A673 (cell line): Measurements from ENCODE around the gene TNFRSF9. TPM values are rescaled to one million over a fixed set of nuclear protein-coding genes. Genes with fewer than 3 reads are reported as not detected.

Source experiments
- BruUV-seq: library from RNA; stranded (reverse); fragments of 400-500 nt; replicated peaks from 2 replicates; lab custom pipeline; 2021; lab: Mats Ljungman, UMichigan
- CTCF ChIA-PET: fragments of 300-600 bp; sonication (Branson Sonifier 250); formaldehyde crosslinking; loops from one replicate; lab custom pipeline; 2022; ENCODE audit warnings: antibody characterized with exemption; lab: Charles Lee
- POLR2A ChIA-PET: fragments of 300-600 bp; sonication (Branson Sonifier 250); formaldehyde crosslinking; loops from one replicate; lab custom pipeline; 2022; ENCODE audit warnings: antibody characterized with exemption; ENCODE audit not compliant: low non-redundant PET; lab: Charles Lee
- DNase-seq: peaks from one replicate; pipeline ENCODE4 v3.0.0-alpha.2; 2015; ENCODE audit warnings: low spot score
- H3K27ac ChIP-seq: fragments of 200-600 bp; sonication (generic); 2 replicates; pipeline ENCODE4 v1.5.1; 2016; ENCODE audit warnings: mixed run types, low read depth, mild to moderate bottlenecking, mixed read lengths, antibody characterized with exemption, low read length; ENCODE audit not compliant: poor library complexity, severe bottlenecking
- H3K27me3 ChIP-seq: fragments of 200-600 bp; sonication (generic); replicated peaks from 2 replicates; pipeline ENCODE4 v1.6.1; 2017; ENCODE audit warnings: mixed run types, low read depth, mild to moderate bottlenecking, mixed read lengths, antibody characterized with exemption, low read length; ENCODE audit not compliant: insufficient read depth, poor library complexity
- H3K36me3 ChIP-seq: fragments of 200-600 bp; sonication (generic); 2 replicates; pipeline ENCODE4 v1.6.1; 2016; ENCODE audit warnings: mixed run types, mild to moderate bottlenecking, mixed read lengths, antibody characterized with exemption, low read length; ENCODE audit not compliant: insufficient read depth, poor library complexity, severe bottlenecking
- H3K4me1 ChIP-seq: fragments of 200-600 bp; sonication (generic); 2 replicates; pipeline ENCODE4 v1.6.1; 2017; ENCODE audit warnings: mixed run types, mild to moderate bottlenecking, mixed read lengths, antibody characterized with exemption, low read length; ENCODE audit not compliant: insufficient read depth, poor library complexity, severe bottlenecking
- H3K4me3 ChIP-seq: fragments of 200-600 bp; sonication (generic); 2 replicates; pipeline ENCODE4 v1.5.1; 2016; ENCODE audit warnings: low read depth, mixed run types, mild to moderate bottlenecking, mixed read lengths, low read length; ENCODE audit not compliant: poor library complexity, severe bottlenecking
- H3K9me3 ChIP-seq: fragments of 200-600 bp; sonication (generic); 2 replicates; pipeline ENCODE4 v1.6.1; 2016; ENCODE audit warnings: mixed run types, low read depth, mild to moderate bottlenecking, mixed read lengths, antibody characterized with exemption, low read length; ENCODE audit not compliant: poor library complexity, severe bottlenecking
- EZH2 ChIP-seq: fragments of 200-600 bp; sonication (generic); IDR thresholded peaks from 2 replicates; pipeline ENCODE4 v1.6.1; 2017; ENCODE audit warnings: borderline replicate concordance, low read depth, mild to moderate bottlenecking, mixed read lengths, antibody characterized with exemption, low read length; ENCODE audit not compliant: poor library complexity, severe bottlenecking
- intact Hi-C: fragments of 100-400 bp; cut with micrococcal nuclease; formaldehyde crosslinking; loops from one replicate; pipeline ENCODE4 v1.10.0; 2022; ENCODE audit not compliant: unreplicated experiment
- total RNA-seq: library from RNA; stranded (reverse); gene quantifications from 2 replicates; pipeline ENCODE4 v1.2.3, GENCODE V29; 2021
- TF ChIP-seq, protein P1 (sequence below): fragments of 300-800, 200-600 bp; sonication (generic); conservative IDR thresholded peaks from 2 replicates; pipeline ENCODE4 v1.5.1; 2017; ENCODE audit warnings: low read depth, mild to moderate bottlenecking, antibody characterized with exemption, low read length, moderate library complexity, mixed read lengths

Gene TNFRSF9
- total RNA-seq, 1 experiment from 2014 or later: 1.8 TPM

GRCh38 chr1:7943251-7943650 lies 2.6 kb upstream of the TNFRSF9 start:
- intact Hi-C loops: no loop called here
- BruUV-seq: no TSS peak
- CTCF ChIA-PET: interaction anchor here (0.5 to 1.6 kb wide), 3 partner anchors 40 to 406 kb away, joined by 3 to 5 read pairs (median 4); no protein-coding TSS in a partner anchor

DNA sequence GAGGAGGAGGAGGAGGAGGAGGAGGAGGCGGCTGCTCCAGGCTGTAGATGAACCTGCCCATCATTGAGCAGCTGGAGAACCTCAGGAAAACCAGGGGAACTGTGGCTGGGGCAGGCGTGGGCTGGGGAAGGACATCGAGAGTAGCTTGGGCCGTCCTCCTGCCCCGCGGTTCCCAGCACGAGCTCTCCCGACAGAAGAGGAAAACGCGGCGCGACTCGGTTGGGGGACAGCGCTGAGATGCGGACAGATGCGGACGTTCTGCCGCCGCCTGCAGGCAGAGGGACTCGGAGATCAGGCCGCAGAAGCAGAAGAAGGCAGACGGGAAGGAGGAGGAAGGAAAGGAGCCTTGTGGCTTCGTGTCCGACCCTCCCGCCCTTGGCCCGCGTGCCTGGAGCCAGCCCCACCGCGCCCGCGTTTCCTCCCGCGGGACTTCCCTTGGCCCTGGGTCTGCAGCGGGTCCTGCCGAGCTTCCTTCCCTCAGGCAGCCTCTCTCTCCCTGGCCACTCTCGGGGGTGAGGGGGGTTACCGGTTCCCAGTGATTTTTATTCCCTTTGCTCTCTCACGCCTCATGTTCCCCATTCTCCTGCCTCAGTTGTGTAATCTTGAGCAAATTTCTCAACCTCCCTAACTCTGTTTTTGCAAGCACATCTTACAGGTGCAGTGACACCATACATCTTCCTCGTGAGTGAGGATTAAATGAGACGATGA lies 1.7 kb upstream of the TNFRSF9 start:
- no TSS peak for BruUV-seq
- peak; percentile 73 for DNase-seq
- no peaks in the 10 kb centered on the region for H3K9me3 ChIP-seq
- no peak overlapping the region for H3K27ac ChIP-seq
- TF ChIP-seq, protein P1, sequence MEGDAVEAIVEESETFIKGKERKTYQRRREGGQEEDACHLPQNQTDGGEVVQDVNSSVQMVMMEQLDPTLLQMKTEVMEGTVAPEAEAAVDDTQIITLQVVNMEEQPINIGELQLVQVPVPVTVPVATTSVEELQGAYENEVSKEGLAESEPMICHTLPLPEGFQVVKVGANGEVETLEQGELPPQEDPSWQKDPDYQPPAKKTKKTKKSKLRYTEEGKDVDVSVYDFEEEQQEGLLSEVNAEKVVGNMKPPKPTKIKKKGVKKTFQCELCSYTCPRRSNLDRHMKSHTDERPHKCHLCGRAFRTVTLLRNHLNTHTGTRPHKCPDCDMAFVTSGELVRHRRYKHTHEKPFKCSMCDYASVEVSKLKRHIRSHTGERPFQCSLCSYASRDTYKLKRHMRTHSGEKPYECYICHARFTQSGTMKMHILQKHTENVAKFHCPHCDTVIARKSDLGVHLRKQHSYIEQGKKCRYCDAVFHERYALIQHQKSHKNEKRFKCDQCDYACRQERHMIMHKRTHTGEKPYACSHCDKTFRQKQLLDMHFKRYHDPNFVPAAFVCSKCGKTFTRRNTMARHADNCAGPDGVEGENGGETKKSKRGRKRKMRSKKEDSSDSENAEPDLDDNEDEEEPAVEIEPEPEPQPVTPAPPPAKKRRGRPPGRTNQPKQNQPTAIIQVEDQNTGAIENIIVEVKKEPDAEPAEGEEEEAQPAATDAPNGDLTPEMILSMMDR: no peak; the same call in 1 of the 2 replicates
- no peak for TF ChIP-seq EZH2
- ChIA-PET POLR2A (no interaction called here), CTCF (interaction anchor here (0.6 to 1.6 kb wide), 2 partner anchors 27 to 134 kb away, joined by 5 to 10 read pairs; no protein-coding TSS in a partner anchor)
- peak overlapping the region; percentile 16 for H3K4me3 ChIP-seq
- peaks cover 15% of the 10 kb centered on the region for H3K27me3 ChIP-seq
- no peaks in the 10 kb centered on the region for H3K4me1 ChIP-seq
- no peaks in the 10 kb centered on the region for H3K36me3 ChIP-seq
- intact Hi-C loops: no loop called here

More at GRCh38 chr1:7943251-7943650, 2.6 kb upstream of the TNFRSF9 start:
- TF ChIP-seq EZH2: no peak
- TF ChIP-seq, protein P1: no peak
- Histone ChIP-seq H3K27ac (no peak overlapping the region), H3K27me3 (peaks cover 15% of the 10 kb centered on the region), H3K4me3 (no peak overlapping the region), H3K36me3 (no peaks in the 10 kb centered on the region), H3K4me1 (no peaks in the 10 kb centered on the region), H3K9me3 (no peaks in the 10 kb centered on the region)
- DNase-seq: no peak
- POLR2A ChIA-PET: no interaction called here

GRCh38 chr1:7941437-7941793 lies 776 bp upstream of the TNFRSF9 start:
- ChIA-PET POLR2A (no interaction called here), CTCF (no interaction called here)
- H3K4me3 ChIP-seq: no peak overlapping the region
- intact Hi-C loops: no loop called here
- no peak for DNase-seq
- H3K36me3 ChIP-seq: no peaks in the 10 kb centered on the region
- TF ChIP-seq, protein P1: no peak
- TF ChIP-seq EZH2: no peak
- BruUV-seq: no TSS peak
- peaks cover 15% of the 10 kb centered on the region for H3K27me3 ChIP-seq
- no peaks in the 10 kb centered on the region for H3K4me1 ChIP-seq
- no peak overlapping the region for H3K27ac ChIP-seq
- no peaks in the 10 kb centered on the region for H3K9me3 ChIP-seq
